T-helper 17 cell (primary cell): Measurements from ENCODE around the gene VDAC1. TPM values are rescaled to one million over a fixed set of nuclear protein-coding genes. Genes with fewer than 3 reads are reported as not detected.

Experiments
- ATAC-seq: fragments of 150-1000 bp; cut with Tn5 transposase; 2 replicates; pipeline ENCODE4 v1.10.0; 2021; ENCODE audit warnings: mild to moderate bottlenecking, moderate library complexity
- DNase-seq, 3 donors: peaks; one replicate each; pipeline versions ENCODE4 v3.0.0 to v3.0.0-alpha.2; 2020 to 2021
- H3K9me3 ChIP-seq: one replicate; pipeline ENCODE4 v1.7.0; 2013; ENCODE audit warnings: low read length, mild to moderate bottlenecking; ENCODE audit not compliant: control insufficient read depth, poor library complexity, severe bottlenecking
- H3K27ac Mint-ChIP-seq: one replicate; pipeline ENCODE4 v1.8.0; 2022; ENCODE audit warnings: mild to moderate bottlenecking, moderate library complexity, mixed read lengths
- H3K27me3 Mint-ChIP-seq: one replicate; pipeline ENCODE4 v1.8.0; 2022; ENCODE audit warnings: mixed read lengths
- H3K36me3 Mint-ChIP-seq: one replicate; pipeline ENCODE4 v1.8.0; 2022; ENCODE audit warnings: low read depth, mixed read lengths
- H3K4me1 Mint-ChIP-seq: one replicate; pipeline ENCODE4 v1.8.0; 2022; ENCODE audit warnings: mild to moderate bottlenecking, mixed read lengths
- H3K4me3 Mint-ChIP-seq: one replicate; pipeline ENCODE4 v1.8.0; 2022; ENCODE audit warnings: mild to moderate bottlenecking, moderate library complexity, mixed read lengths
- total RNA-seq, 4 donors: library from RNA in 2 of 4; stranded (reverse) in 2 of 4; gene quantifications; one replicate each; pipeline ENCODE4 v1.2.3 and lab custom pipeline; 2022 to 2026

Gene VDAC1
- total RNA-seq, 2 donors from 2014 or later, result 58.1 to 71.4 TPM

GRCh38 chr5:133934311-133934710 is 70.5 kb downstream of the VDAC1 start:
- no peak for ATAC-seq
- H3K36me3 Mint-ChIP-seq, result peaks cover 2% of the 10 kb centered on the region
- H3K27ac Mint-ChIP-seq, result peak overlapping the region; percentile 24
- DNase-seq, result no peak
- H3K27me3 Mint-ChIP-seq, result peaks cover 6% of the 10 kb centered on the region
- H3K9me3 ChIP-seq, result no peaks in the 10 kb centered on the region
- H3K4me1 Mint-ChIP-seq, result peaks cover 14% of the 10 kb centered on the region
- H3K4me3 Mint-ChIP-seq, result no peak overlapping the region

GRCh38 chr5:133933670-133934295 is 71.0 kb downstream of the VDAC1 start:
- H3K4me1 Mint-ChIP-seq, result peaks cover 17% of the 10 kb centered on the region
- H3K9me3 ChIP-seq, result no peaks in the 10 kb centered on the region
- DNase-seq (no peak), ATAC-seq (no peak)
- peaks cover 6% of the 10 kb centered on the region for H3K27me3 Mint-ChIP-seq
- H3K4me3 Mint-ChIP-seq, result no peak overlapping the region
- peaks cover 2% of the 10 kb centered on the region for H3K36me3 Mint-ChIP-seq
- peak overlapping the region; percentile 24 for H3K27ac Mint-ChIP-seq

DNA sequence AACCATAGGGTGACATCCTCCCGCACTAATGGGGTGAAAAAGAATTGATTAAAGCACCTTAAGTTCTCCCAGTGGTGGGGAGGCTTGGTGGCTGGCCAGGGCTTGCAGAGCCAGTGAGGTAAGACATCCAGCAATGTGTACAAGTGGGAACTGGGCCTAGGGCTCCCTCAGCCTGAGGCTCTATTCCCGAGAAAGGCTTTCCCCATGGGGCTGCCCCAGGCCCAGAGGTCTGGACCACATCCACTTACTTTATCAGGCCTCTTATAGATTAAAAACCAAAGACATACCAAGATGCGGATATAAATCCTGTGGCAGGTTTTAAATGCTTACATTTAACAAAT is 71.6 kb downstream of the VDAC1 start:
- peaks cover 17% of the 10 kb centered on the region for H3K4me1 Mint-ChIP-seq
- no peak for DNase-seq
- H3K27ac Mint-ChIP-seq, result no peak overlapping the region
- peaks cover 6% of the 10 kb centered on the region for H3K27me3 Mint-ChIP-seq
- no peaks in the 10 kb centered on the region for H3K9me3 ChIP-seq
- no peak for ATAC-seq
- H3K4me3 Mint-ChIP-seq, result no peak overlapping the region
- peaks cover 2% of the 10 kb centered on the region for H3K36me3 Mint-ChIP-seq

GRCh38 chr5:133932441-133933168 is 72.2 kb downstream of the VDAC1 start:
- H3K27me3 Mint-ChIP-seq, result peaks cover 6% of the 10 kb centered on the region
- DNase-seq (no peak), ATAC-seq (peak; percentile 39)
- H3K27ac Mint-ChIP-seq, result no peak overlapping the region
- H3K4me1 Mint-ChIP-seq, result peaks cover 17% of the 10 kb centered on the region
- no peaks in the 10 kb centered on the region for H3K9me3 ChIP-seq
- peaks cover 2% of the 10 kb centered on the region for H3K36me3 Mint-ChIP-seq
- H3K4me3 Mint-ChIP-seq, result peak overlapping the region; percentile 62

DNA sequence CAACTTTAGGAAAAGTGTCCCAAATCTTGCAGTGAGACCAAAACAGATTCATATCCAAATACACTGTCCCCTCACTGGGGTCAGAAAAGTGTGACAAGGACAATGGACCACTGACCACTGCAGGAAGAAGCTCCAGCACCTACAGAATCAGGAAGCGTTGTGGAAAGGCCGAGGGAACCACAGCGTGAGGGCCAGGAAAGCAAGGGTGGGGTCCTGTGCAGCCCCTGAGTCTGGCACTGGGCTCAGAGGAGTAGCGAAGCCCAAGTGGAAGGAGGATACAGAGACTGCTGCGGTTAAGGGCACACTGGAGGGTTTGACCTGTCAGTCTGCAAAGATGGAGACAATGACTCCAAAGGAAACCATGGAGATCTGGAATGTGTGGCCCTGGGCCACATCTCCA is 73.2 kb downstream of the VDAC1 start:
- no peak for ATAC-seq
- no peak for DNase-seq
- H3K4me1 Mint-ChIP-seq, result peaks cover 17% of the 10 kb centered on the region
- peaks cover 6% of the 10 kb centered on the region for H3K27me3 Mint-ChIP-seq
- no peaks in the 10 kb centered on the region for H3K9me3 ChIP-seq
- no peak overlapping the region for H3K27ac Mint-ChIP-seq
- H3K4me3 Mint-ChIP-seq, result no peak overlapping the region
- peaks cover 2% of the 10 kb centered on the region for H3K36me3 Mint-ChIP-seq

DNA sequence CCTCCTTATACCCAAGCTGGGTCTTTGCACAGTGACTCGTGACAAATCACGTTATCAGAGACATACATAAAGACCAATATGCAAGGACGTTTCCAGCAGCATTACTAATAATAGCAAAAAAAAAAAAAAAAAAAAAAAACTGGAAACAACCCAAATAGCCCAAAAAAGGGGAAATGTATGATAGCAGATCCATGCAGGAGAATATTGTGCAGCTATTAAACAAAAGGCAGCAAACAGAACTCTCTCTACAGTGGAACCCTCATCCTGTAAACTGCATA is 74.0 kb downstream of the VDAC1 start:
- H3K9me3 ChIP-seq, result no peaks in the 10 kb centered on the region
- Mint-ChIP-seq H3K4me1 (peaks cover 17% of the 10 kb centered on the region), H3K27me3 (peaks cover 6% of the 10 kb centered on the region), H3K36me3 (peaks cover 2% of the 10 kb centered on the region), H3K27ac (peak overlapping the region; percentile 94), H3K4me3 (peak overlapping the region; percentile 78)
- ATAC-seq, result no peak
- no peak for DNase-seq

- H3K9me3 ChIP-seq, result no peaks in the 10 kb centered on the region
- Mint-ChIP-seq H3K36me3 (peaks cover 2% of the 10 kb centered on the region), H3K4me3 (peak overlapping the region; percentile 78)
Measured at GRCh38 chr5:133930061-133930812, 74.5 kb downstream of the VDAC1 start.

GRCh38 chr5:133928587-133929393 is 76.0 kb downstream of the VDAC1 start:
- peaks cover 18% of the 10 kb centered on the region for H3K4me1 Mint-ChIP-seq
- peak overlapping the region; percentile 94 for H3K27ac Mint-ChIP-seq
- DNase-seq, result no peak
- H3K27me3 Mint-ChIP-seq, result no peaks in the 10 kb centered on the region
- no peaks in the 10 kb centered on the region for H3K36me3 Mint-ChIP-seq
- ATAC-seq, result no peak
- H3K4me3 Mint-ChIP-seq, result no peak overlapping the region
- no peaks in the 10 kb centered on the region for H3K9me3 ChIP-seq

More at GRCh38 chr5:133930061-133930812, 74.5 kb downstream of the VDAC1 start:
- H3K27me3 Mint-ChIP-seq, result peaks cover 6% of the 10 kb centered on the region
- peaks cover 17% of the 10 kb centered on the region for H3K4me1 Mint-ChIP-seq
- DNase-seq (no peak), ATAC-seq (peak; percentile 78)
- H3K27ac Mint-ChIP-seq, result peak overlapping the region; percentile 94

- DNase-seq, result no peak
- no peaks in the 10 kb centered on the region for H3K9me3 ChIP-seq
- Mint-ChIP-seq H3K36me3 (no peaks in the 10 kb centered on the region), H3K4me1 (peaks cover 18% of the 10 kb centered on the region), H3K27me3 (peaks cover 3% of the 10 kb centered on the region), H3K4me3 (no peak overlapping the region), H3K27ac (no peak overlapping the region)
- ATAC-seq, result no peak
Measured at GRCh38 chr5:133927300-133928180, 77.2 kb downstream of the VDAC1 start.

DNA sequence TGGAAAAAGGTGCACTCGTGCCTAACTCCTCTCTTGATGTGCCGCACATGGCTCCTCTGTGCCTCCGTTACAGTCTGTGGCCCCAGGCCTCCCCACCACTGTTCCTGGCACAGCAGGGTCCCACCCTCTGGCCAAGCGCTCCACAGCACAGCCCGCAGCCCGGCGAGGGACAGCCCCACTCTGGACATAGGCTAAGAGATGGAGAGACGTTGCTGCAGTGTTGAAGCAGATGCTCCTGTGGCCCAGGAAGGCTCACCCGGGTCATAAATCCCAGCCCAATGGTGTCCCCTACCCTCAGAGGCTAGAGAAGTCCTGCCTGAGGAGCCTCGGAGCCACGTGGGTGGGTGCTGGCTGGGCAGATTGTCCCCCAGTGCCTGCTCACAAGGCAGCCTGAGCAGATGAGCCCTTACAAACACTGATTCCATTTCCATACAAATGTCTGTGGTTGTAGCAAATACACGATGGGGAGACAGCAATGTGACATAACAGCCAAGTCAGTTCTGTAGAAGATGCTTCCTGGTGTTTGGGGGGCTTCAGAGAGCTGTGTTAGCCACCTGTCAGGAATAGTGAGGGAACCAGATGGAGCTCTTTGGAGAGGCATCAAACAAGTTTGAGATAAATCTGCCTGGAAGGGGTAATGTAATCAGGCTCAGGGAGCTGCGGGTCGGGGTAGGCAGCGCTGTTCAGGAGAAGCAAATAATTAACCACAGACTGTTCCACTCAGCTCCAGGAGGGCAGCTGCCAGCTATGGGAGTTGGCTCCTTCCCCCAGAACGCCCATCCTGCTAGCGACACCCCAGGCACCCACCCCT is 78.1 kb downstream of the VDAC1 start:
- no peak overlapping the region for H3K4me3 Mint-ChIP-seq

DNA sequence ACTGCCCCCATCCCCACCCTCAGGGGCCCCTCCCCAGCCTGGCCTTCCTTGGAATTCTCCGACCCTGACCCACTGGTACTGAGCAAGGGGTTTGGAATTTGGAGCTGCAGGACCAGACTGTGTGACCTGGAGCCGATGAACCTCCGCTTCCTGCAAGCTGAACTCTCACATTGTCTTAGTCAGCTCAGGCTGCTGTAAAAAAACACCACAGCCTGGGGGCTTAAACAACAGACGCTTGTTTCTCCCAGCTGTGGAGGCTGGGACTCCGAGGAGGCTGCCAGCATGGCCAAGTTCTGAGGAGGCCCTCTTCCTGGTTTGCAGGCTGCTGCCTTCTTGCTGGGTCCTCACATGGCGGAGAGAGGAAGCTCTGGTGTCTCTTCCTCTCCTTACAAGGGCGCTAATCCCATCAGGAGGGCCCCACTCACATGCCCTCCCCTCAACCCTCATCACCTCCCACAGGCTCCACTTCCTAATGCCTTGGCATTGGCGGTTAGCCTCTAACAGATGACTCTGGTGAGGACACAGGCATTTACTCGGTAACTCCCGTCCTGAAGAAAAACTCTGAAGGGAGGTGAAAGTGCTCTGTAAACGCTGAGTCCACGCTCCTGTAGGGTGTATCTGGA is 78.8 kb downstream of the VDAC1 start:
- Mint-ChIP-seq H3K27me3 (peaks cover 14% of the 10 kb centered on the region), H3K4me1 (peaks cover 18% of the 10 kb centered on the region), H3K4me3 (no peak overlapping the region), H3K27ac (no peak overlapping the region), H3K36me3 (no peaks in the 10 kb centered on the region)
- H3K9me3 ChIP-seq, result no peaks in the 10 kb centered on the region
- ATAC-seq, result no peak
- DNase-seq, result no peak

More for the DNA sequence above, 78.1 kb downstream of the VDAC1 start:
- Mint-ChIP-seq H3K27me3 (peaks cover 11% of the 10 kb centered on the region), H3K36me3 (no peaks in the 10 kb centered on the region), H3K27ac (no peak overlapping the region), H3K4me1 (peaks cover 18% of the 10 kb centered on the region)
- DNase-seq, result no peak
- no peak for ATAC-seq
- H3K9me3 ChIP-seq, result no peaks in the 10 kb centered on the region
